Fibroblast of peridontal ligament (primary cell): Measurements from ENCODE around the gene SOX11.
"Not testable (repeated sequence)": the region's sequence is repeated elsewhere in the genome, so short reads cannot be mapped to it uniquely, and the experiment has no call there.

Source experiments
- DNase-seq: peaks from one replicate; pipeline ENCODE4 v3.0.0-alpha.2; 2010; ENCODE audit errors: extremely low read depth

SOX11 gene

GRCh38 chr2:5691985-5692529, at the start of gene SOX11:
SOX11 (plus strand) TSS chr2:5692384; CDS start chr2:5692722, 338 bp downstream.
- DNase-seq, result peak; percentile 54

GRCh38 chr2:5652734-5653133, 39.5 kb upstream of the SOX11 start:
- DNase-seq, result not testable (repeated sequence)

DNA sequence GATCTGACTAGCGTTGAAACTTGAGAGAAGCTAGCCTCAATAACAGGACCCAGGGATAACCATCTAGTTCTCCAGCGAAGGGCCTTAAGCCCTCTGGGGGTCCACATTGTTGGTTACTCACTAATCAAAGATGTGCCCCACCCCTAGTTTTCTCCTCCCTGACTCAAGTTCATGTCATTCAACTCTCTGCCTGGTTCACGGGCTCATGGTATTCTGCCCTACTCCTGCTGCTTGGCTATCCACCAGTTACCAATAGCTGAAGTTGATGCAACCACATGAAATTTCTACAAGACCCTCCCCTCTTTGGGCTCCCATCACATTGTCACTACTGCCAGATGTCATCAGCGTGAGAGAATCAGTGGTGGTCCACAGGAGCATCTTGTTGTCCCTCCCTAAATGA, 38.4 kb upstream of the SOX11 start:
- DNase-seq, result not testable (repeated sequence)

GRCh38 chr2:5657231-5657630, 35.0 kb upstream of the SOX11 start:
- no peak for DNase-seq

DNA sequence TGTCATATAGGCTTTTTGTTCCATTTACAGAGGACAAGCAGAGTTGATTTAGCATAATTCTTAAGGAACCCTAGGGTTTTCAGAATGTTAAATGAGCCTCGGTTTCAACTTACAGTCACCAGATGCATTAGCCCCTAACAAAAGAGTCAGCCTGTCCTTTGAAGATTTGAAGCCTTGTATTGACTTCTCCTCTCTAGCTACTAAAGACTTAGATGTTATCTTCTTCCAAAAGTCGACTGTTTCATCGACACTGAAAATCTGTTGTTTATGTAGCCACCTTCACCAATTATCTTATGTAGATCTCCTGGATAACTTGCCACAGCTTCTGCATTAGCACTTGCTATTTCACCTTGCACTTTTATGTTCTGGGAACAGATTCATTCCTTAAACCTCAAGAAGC, 31.6 kb upstream of the SOX11 start:
- no peak for DNase-seq

DNA sequence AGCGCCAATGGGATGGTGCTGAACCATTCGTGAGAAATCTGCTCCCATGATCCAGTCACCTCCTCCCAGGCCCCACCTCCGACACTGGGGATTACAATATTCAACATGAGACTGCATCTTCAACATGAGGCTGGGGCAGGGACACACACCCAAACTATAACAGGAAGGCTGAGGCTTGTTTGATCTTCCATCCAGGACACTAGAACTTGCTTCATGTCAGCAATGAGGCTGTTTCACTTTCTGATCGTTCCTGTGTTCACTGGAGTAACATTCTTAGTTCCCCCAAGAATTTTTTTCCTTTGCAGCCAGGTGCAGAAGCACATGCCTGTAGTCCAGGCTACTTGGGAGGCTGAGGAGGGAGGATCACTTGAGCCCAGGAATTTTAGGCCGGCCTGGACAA, 30.8 kb upstream of the SOX11 start:
- DNase-seq, result no peak

DNA sequence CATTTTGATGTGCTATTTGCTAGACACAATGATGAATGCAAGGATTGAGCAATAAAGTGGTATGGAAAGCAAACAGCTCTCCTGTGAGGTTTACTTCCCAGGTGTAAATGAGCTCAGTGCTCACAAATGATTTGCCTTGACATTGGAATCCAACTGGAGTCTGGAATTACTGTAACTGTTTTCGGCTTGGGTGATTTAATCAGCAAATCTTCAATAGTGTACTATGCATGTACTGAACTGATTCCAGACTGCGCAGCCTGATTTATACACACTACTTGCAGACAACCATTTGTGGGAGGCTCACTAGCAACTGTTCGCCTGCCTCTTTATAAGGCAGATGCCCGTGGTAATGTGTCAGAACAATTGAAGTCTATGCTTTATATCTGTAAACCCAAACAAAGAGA, 27.9 kb upstream of the SOX11 start:
- no peak for DNase-seq

- DNase-seq, result no peak
Observed at GRCh38 chr2:5665066-5665465, 27.1 kb upstream of the SOX11 start.

DNA sequence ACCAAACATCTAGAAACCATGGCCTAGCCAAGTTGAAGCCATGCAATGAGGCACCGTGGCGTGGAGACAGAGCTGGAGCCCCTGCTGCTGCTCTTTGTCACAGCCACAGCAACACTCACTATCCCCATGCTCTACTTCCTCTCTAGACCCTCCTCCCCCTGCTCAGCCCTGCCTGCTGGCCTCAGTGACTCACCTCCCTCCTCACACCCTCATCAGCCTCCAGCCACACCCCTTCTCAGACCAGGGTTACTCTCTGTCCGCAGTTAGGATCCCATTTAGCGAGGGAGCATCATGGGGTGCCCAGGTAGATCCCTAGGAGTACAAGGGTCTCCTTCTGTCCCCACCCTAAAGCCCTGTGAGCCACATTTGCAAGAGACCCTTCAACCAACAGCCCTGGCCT, 25.4 kb upstream of the SOX11 start:
- no peak for DNase-seq

- DNase-seq, result not testable (repeated sequence)
Observed at GRCh38 chr2:5667655-5668054, 24.5 kb upstream of the SOX11 start.

- no peak for DNase-seq
Observed at GRCh38 chr2:5668682-5669250, 23.4 kb upstream of the SOX11 start.

GRCh38 chr2:5672749-5673144, 19.4 kb upstream of the SOX11 start:
- no peak for DNase-seq

- DNase-seq, result no peak
Observed at GRCh38 chr2:5673145-5674025, 18.8 kb upstream of the SOX11 start.

GRCh38 chr2:5674026-5674340, 18.2 kb upstream of the SOX11 start:
- no peak for DNase-seq

- no peak for DNase-seq
Observed at GRCh38 chr2:5677133-5677532, 15.1 kb upstream of the SOX11 start.

- no peak for DNase-seq
Observed at GRCh38 chr2:5683471-5683870, 8.7 kb upstream of the SOX11 start.

DNA sequence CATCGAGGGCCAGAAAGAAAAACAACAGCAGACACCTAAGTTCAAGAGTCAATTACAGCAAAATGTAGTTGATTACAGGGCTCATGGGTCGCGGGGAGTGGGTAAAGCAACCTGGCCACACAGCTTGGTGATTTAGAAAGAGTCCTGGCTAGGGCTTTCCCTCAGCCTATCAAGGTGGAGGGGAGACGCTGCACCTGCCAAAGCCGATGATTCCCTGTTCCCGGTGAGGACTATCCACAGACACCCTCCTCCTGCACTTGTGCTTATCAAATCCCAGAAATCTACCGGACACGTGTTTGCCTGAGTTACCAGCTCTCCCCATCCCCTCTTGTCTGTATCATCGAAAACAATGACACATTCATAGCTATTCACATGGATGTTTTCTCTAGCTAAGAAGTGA, 7.0 kb upstream of the SOX11 start:
- no peak for DNase-seq

DNA sequence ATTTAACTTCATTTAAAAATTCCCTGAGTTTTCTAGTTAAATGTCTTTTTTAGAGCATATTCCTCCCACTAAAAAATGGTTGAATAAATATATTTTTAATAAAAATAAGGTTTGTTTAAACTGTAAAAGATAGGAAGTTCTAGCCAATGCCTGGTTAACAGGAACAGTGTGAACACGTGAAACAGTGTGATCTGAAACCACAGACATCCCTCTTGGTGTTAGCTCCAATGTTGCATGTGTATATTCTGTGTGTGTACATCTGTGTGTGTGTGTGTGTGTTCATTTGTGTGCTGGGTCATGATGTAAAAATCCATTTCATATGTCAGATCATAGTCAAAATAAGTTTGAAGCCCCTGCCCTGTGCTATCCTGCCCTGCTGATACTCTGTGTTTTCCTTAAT, 6.1 kb upstream of the SOX11 start:
- DNase-seq, result no peak

DNA sequence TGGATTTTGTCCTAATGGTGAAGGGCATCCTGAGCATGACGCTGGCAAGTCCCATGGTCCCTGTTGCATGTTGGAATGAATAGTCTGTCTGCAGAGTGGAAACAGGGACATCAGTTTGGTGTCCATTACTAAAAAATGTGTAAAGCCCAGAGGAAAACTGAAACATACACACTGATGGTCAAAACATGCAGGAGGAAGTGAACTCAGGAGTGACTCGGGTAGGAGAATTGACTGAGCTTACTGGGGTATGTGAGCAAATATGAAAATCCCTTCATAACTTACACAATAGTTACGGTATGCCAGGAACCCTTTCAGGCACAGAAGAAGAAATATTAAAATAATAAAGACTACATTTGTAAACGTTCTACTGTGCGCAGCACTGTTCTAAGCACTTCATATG, 5.6 kb upstream of the SOX11 start:
- DNase-seq, result no peak

DNA sequence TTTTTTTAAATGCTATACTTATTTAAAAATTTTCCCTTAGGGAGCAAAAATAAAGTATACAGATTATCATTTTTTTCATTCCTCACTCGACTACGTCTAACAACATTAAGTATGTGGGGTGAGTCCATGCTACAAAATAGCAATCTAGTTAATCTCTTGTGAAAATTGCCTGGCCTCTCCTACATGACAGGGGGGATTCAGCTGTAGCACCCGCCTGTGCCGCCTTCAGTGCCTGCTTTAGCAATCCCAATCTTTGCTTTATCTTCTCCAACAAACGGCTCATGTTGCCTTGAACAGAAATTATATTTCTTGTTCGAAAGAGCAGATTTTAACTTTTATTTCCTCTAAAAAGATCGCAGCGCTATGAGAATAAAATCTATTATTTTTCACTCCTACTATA, 2.4 kb upstream of the SOX11 start:
- DNase-seq, result no peak

- DNase-seq, result no peak
Observed at GRCh38 chr2:5690286-5690685, 1.9 kb upstream of the SOX11 start.

DNA sequence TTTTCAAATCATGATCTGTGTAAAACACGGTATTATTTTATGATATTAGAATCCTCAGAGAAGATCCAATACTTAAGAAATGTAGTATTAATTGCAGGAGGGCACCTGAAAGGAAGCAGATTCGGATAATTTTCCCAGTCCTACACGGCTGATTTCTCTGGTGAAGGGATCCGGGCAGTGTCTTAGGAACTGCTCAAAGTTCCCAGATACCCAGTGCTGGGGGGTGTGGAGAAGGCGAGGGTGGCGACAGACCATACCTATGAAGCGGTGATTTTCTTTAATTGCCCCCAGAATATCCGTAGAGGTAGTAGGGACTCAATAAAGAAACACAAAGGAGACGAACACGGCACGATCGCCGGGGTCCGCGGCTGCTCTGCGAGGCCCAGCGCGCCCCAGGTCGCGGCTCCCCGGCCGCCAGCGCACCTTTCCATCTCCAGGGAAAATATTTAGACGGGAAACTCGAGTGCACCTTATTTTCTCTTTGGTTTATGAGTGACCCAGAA, 1.4 kb upstream of the SOX11 start:
- no peak for DNase-seq
